OCI-LY7 (cell line): Measurements from ENCODE around the gene NEK9. TPM values are rescaled to one million over a fixed set of nuclear protein-coding genes. Genes with fewer than 3 reads are reported as not detected.

Experiments used
- BruUV-seq: library from RNA; stranded (reverse); fragments of 400-500 nt; replicated peaks from 2 replicates; lab custom pipeline; 2021; lab: Mats Ljungman, UMichigan
- CTCF ChIA-PET: fragments of 300-600 bp; sonication (Branson Sonifier 250); formaldehyde crosslinking; loops from one replicate; lab custom pipeline; 2022; ENCODE audit warnings: antibody characterized with exemption; ENCODE audit not compliant: unreplicated experiment; lab: Charles Lee
- POLR2A ChIA-PET: fragments of 300-600 bp; sonication (Branson Sonifier 250); formaldehyde crosslinking; loops from one replicate; lab custom pipeline; 2022; ENCODE audit warnings: antibody characterized with exemption; lab: Charles Lee
- DNase-seq: peaks from one replicate; pipeline ENCODE4 v3.0.0-alpha.2; 2015; ENCODE audit warnings: low spot score
- H2AFZ ChIP-seq: fragments of 200-600 bp; sonication (generic), shearing (Covaris generic); 2 replicates; pipeline ENCODE4 v1.6.1; 2014; ENCODE audit warnings: mild to moderate bottlenecking, antibody characterized with exemption, low read length, moderate library complexity
- H3K27ac ChIP-seq: fragments of 200-600 bp; sonication (generic); 2 replicates; pipeline ENCODE4 v1.5.1; 2014; ENCODE audit warnings: mixed run types, low read depth, mild to moderate bottlenecking, moderate library complexity, low read length, inconsistent platforms; ENCODE audit not compliant: poor library complexity, severe bottlenecking
- H3K36me3 ChIP-seq: fragments of 200-600 bp; sonication (generic); 2 replicates; pipeline ENCODE4 v1.6.1; 2014; ENCODE audit warnings: mild to moderate bottlenecking, antibody characterized with exemption, low read length, moderate library complexity, mixed read lengths; ENCODE audit not compliant: insufficient read depth
- H3K4me1 ChIP-seq: fragments of 200-600 bp; sonication (generic); 2 replicates; pipeline ENCODE4 v1.5.1; 2014; ENCODE audit warnings: mild to moderate bottlenecking, low read length; ENCODE audit not compliant: insufficient read depth, poor library complexity, severe bottlenecking
- H3K4me2 ChIP-seq: fragments of 200-600 bp; sonication (generic); 2 replicates; pipeline ENCODE4 v1.6.1; 2014; ENCODE audit warnings: mild to moderate bottlenecking, low read length
- H3K4me3 ChIP-seq: fragments of 200-600 bp; sonication (generic); 2 replicates; pipeline ENCODE4 v1.5.1; 2014; ENCODE audit warnings: mild to moderate bottlenecking, low read depth, low read length; ENCODE audit not compliant: poor library complexity, severe bottlenecking
- H3K79me2 ChIP-seq: fragments of 200-600 bp; sonication (generic); 2 replicates; pipeline ENCODE4 v1.6.1; 2016; ENCODE audit warnings: low read depth, mild to moderate bottlenecking, low read length, moderate library complexity, mixed read lengths; ENCODE audit not compliant: insufficient read depth
- H3K9me2 ChIP-seq: fragments of 200-600 bp; sonication (generic); 2 replicates; pipeline ENCODE4 v1.6.1; 2016; ENCODE audit warnings: mild to moderate bottlenecking, low read length, mixed read lengths; ENCODE audit not compliant: insufficient read depth
- H3K9me3 ChIP-seq: fragments of 200-600 bp; sonication (generic); 2 replicates; pipeline ENCODE4 v1.6.1; 2014; ENCODE audit warnings: mild to moderate bottlenecking, mixed run types, low read length, mixed read lengths
- H4K20me1 ChIP-seq: fragments of 200-600 bp; sonication (generic); 2 replicates; pipeline ENCODE4 v1.6.1; 2014; ENCODE audit warnings: mild to moderate bottlenecking, antibody characterized with exemption, low read length, moderate library complexity, mixed read lengths; ENCODE audit not compliant: insufficient read depth
- EZH2phosphoT487 ChIP-seq: fragments of 200-600 bp; sonication (generic); IDR thresholded peaks from 2 replicates; pipeline ENCODE4 v1.6.1; 2018; ENCODE audit warnings: low read depth, borderline replicate concordance, mild to moderate bottlenecking, mixed run types, antibody characterized with exemption, low read length, moderate library complexity, mixed read lengths
- intact Hi-C: fragments of 100-400 bp; cut with micrococcal nuclease; formaldehyde crosslinking; loops from one replicate; pipeline ENCODE4 v1.10.0; 2022; ENCODE audit not compliant: unreplicated experiment
- total RNA-seq, 2 experiments: library from RNA; depleted of rRNA in 1 of 2; stranded (reverse); fragments of >200 nt in 1 of 2; shearing (Covaris generic) in 1 of 2; gene quantifications; 2 replicates each; pipeline ENCODE4 v1.2.3, GENCODE V29; 2014 to 2022
- TF ChIP-seq, protein P1 (sequence below): fragments of 200-600 bp; sonication (generic); conservative IDR thresholded peaks from 2 replicates; pipeline ENCODE4 v1.5.1; 2014; ENCODE audit warnings: mild to moderate bottlenecking, antibody characterized with exemption, low read length, moderate library complexity, mixed read lengths

NEK9 gene
- total RNA-seq, 2 experiments from 2014 or later = 58.3 to 86.4 TPM

- ChIA-PET CTCF (interaction anchor here (0.6 kb wide), 1 partner anchor 303 kb away, joined by 3 read pairs; no protein-coding TSS in a partner anchor), POLR2A (interaction anchor here (0.6 to 1.8 kb wide), 5 partner anchors 18 to 1285 kb away, joined by 3 to 6 read pairs (median 4); no protein-coding TSS in a partner anchor)
- Histone ChIP-seq H3K4me1 (peaks cover 34% of the 10 kb centered on the region), H3K79me2 (peaks cover 21% of the 10 kb centered on the region), H3K4me3 (no peak overlapping the region), H3K36me3 (peaks cover under 1% of the 10 kb centered on the region), H3K9me3 (no peaks in the 10 kb centered on the region), H3K9me2 (no peaks in the 10 kb centered on the region), H3K27ac (no peak overlapping the region), H2AFZ (no peak overlapping the region), H3K4me2 (no peak overlapping the region), H4K20me1 (no peaks in the 10 kb centered on the region)
- no peak for DNase-seq
- intact Hi-C loops = loop anchor here (5.0 to 10.0 kb wide), 2 partner anchors 119 to 238 kb away; no protein-coding TSS in a partner anchor
- TF ChIP-seq, protein P1, sequence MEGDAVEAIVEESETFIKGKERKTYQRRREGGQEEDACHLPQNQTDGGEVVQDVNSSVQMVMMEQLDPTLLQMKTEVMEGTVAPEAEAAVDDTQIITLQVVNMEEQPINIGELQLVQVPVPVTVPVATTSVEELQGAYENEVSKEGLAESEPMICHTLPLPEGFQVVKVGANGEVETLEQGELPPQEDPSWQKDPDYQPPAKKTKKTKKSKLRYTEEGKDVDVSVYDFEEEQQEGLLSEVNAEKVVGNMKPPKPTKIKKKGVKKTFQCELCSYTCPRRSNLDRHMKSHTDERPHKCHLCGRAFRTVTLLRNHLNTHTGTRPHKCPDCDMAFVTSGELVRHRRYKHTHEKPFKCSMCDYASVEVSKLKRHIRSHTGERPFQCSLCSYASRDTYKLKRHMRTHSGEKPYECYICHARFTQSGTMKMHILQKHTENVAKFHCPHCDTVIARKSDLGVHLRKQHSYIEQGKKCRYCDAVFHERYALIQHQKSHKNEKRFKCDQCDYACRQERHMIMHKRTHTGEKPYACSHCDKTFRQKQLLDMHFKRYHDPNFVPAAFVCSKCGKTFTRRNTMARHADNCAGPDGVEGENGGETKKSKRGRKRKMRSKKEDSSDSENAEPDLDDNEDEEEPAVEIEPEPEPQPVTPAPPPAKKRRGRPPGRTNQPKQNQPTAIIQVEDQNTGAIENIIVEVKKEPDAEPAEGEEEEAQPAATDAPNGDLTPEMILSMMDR = no peak
- TF ChIP-seq EZH2phosphoT487 = no peak
- BruUV-seq = no TSS peak
Observed at GRCh38 chr14:75066691-75067090, 60.2 kb downstream of the NEK9 start.

- Histone ChIP-seq H3K79me2 (peaks cover 41% of the 10 kb centered on the region), H3K9me2 (no peaks in the 10 kb centered on the region), H3K36me3 (peaks cover 25% of the 10 kb centered on the region), H4K20me1 (no peaks in the 10 kb centered on the region), H3K4me2 (peak overlapping the region; percentile 72), H2AFZ (peak overlapping the region; percentile 59; the same call in 1 of the 2 replicates), H3K4me3 (peak overlapping the region; percentile 77), H3K27ac (peak overlapping the region; percentile 41), H3K4me1 (peaks cover 26% of the 10 kb centered on the region), H3K9me3 (peaks cover 13% of the 10 kb centered on the region)
- TF ChIP-seq, protein P1 = no peak
- no peak for TF ChIP-seq EZH2phosphoT487
- ChIA-PET CTCF (interaction anchor here (0.9 kb wide), 1 partner anchor 122 kb away, joined by 4 read pairs; no protein-coding TSS in a partner anchor), POLR2A (interaction anchor here (0.5 to 1.3 kb wide), 7 partner anchors 8 to 663 kb away, joined by 3 to 4 read pairs (median 3); partner anchors contain the start of gene RPS6KL1)
- DNase-seq = no peak
- no TSS peak for BruUV-seq
- intact Hi-C loops = loop anchor here (10.0 kb wide), 1 partner anchor 241 kb away; no protein-coding TSS in a partner anchor
Observed at GRCh38 chr14:75064205-75064567, 62.7 kb downstream of the NEK9 start.
